MM.1S (cell line): ENCODE measurements around the gene PER1.

Experiments used
- DNase-seq: peaks from one replicate; pipeline ENCODE4 v3.0.0-alpha.2; 2015
- H2AFZ ChIP-seq: fragments of 300-600 bp; sonication (generic); 2 replicates; pipeline ENCODE4 v1.6.0; 2016; ENCODE audit warnings: antibody characterized with exemption, low read length
- H3F3A ChIP-seq: fragments of 300-600 bp; sonication (generic); 2 replicates; pipeline ENCODE4 v1.6.1; 2016; ENCODE audit warnings: mild to moderate bottlenecking, antibody characterized with exemption, low read length, moderate library complexity, mixed read lengths; ENCODE audit not compliant: insufficient read depth
- H3K27ac ChIP-seq: fragments of 300-600 bp; sonication (generic); 2 replicates; pipeline ENCODE4 v1.5.1; 2016; ENCODE audit warnings: mild to moderate bottlenecking, low read length
- H3K27me3 ChIP-seq: fragments of 300-600 bp; sonication (generic); replicated peaks from 2 replicates; pipeline ENCODE4 v1.6.0; 2016; ENCODE audit warnings: low read length; ENCODE audit not compliant: insufficient read depth
- H3K36me3 ChIP-seq: fragments of 300-600 bp; sonication (generic); replicated peaks from 2 replicates; pipeline ENCODE4 v1.6.1; 2016; ENCODE audit warnings: mild to moderate bottlenecking, low read length, mixed read lengths; ENCODE audit not compliant: insufficient read depth
- H3K4me1 ChIP-seq: fragments of 300-600 bp; sonication (generic); 2 replicates; pipeline ENCODE4 v1.6.1; 2016; ENCODE audit warnings: low read length, mixed read lengths
- H3K4me2 ChIP-seq: fragments of 300-600 bp; sonication (generic); 2 replicates; pipeline ENCODE4 v1.6.0; 2016; ENCODE audit warnings: low read depth, low read length
- H3K4me3 ChIP-seq: fragments of 300-600 bp; sonication (generic); 2 replicates; pipeline ENCODE4 v1.5.1; 2016; ENCODE audit warnings: low read length, mixed read lengths
- H3K79me2 ChIP-seq: fragments of 300-600 bp; sonication (generic); 2 replicates; pipeline ENCODE4 v1.6.1; 2016; ENCODE audit warnings: mixed run types, low read length, mixed read lengths
- H3K9ac ChIP-seq: fragments of 300-600 bp; sonication (generic); 2 replicates; pipeline ENCODE4 v1.6.1; 2016; ENCODE audit warnings: low read length, mixed read lengths
- H3K9me2 ChIP-seq: fragments of 300-600 bp; sonication (generic); replicated peaks from 2 replicates; pipeline ENCODE4 v1.6.1; 2016; ENCODE audit warnings: mild to moderate bottlenecking, low read length, mixed read lengths; ENCODE audit not compliant: insufficient read depth
- H3K9me3 ChIP-seq: fragments of 300-600 bp; sonication (generic); replicated peaks from 2 replicates; pipeline ENCODE4 v1.6.1; 2016; ENCODE audit warnings: mild to moderate bottlenecking, low read length, mixed read lengths; ENCODE audit not compliant: insufficient read depth
- H4K20me1 ChIP-seq: fragments of 300-600 bp; sonication (generic); 2 replicates; pipeline ENCODE4 v1.6.1; 2016; ENCODE audit warnings: mild to moderate bottlenecking, low read length, moderate library complexity, mixed read lengths; ENCODE audit not compliant: insufficient read depth
- EZH2 ChIP-seq: fragments of 300-600 bp; sonication (generic); optimal IDR thresholded peaks from 2 replicates; pipeline ENCODE3; 2017; ENCODE audit warnings: low read depth, mild to moderate bottlenecking, antibody characterized with exemption, low read length, mixed read lengths
- EZH2phosphoT487 ChIP-seq: fragments of 300-600 bp; sonication (generic); IDR thresholded peaks from 2 replicates; pipeline ENCODE4 v1.6.1; 2018; ENCODE audit warnings: antibody characterized with exemption, low read length
- TF ChIP-seq, protein P1 (sequence below): fragments of 300-600 bp; sonication (generic); IDR thresholded peaks from 2 replicates; pipeline ENCODE4 v1.5.1; 2016; ENCODE audit warnings: antibody characterized with exemption, low read length, mixed read lengths

The PER1 gene

GRCh38 chr17:8155996-8156245, 3.7 kb upstream of the PER1 start:
- peak overlapping the region; percentile 91 for H3K9ac ChIP-seq
- TF ChIP-seq, protein P1, sequence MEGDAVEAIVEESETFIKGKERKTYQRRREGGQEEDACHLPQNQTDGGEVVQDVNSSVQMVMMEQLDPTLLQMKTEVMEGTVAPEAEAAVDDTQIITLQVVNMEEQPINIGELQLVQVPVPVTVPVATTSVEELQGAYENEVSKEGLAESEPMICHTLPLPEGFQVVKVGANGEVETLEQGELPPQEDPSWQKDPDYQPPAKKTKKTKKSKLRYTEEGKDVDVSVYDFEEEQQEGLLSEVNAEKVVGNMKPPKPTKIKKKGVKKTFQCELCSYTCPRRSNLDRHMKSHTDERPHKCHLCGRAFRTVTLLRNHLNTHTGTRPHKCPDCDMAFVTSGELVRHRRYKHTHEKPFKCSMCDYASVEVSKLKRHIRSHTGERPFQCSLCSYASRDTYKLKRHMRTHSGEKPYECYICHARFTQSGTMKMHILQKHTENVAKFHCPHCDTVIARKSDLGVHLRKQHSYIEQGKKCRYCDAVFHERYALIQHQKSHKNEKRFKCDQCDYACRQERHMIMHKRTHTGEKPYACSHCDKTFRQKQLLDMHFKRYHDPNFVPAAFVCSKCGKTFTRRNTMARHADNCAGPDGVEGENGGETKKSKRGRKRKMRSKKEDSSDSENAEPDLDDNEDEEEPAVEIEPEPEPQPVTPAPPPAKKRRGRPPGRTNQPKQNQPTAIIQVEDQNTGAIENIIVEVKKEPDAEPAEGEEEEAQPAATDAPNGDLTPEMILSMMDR: no peak
- TF ChIP-seq EZH2 (no peak), EZH2phosphoT487 (no peak)
- peak overlapping the region; percentile 94 for H3K4me2 ChIP-seq
- H3K36me3 ChIP-seq: no peaks in the 10 kb centered on the region
- H3K4me3 ChIP-seq: peak overlapping the region; percentile 75
- no peaks in the 10 kb centered on the region for H4K20me1 ChIP-seq
- H3F3A ChIP-seq: peaks cover 26% of the 10 kb centered on the region
- H3K9me3 ChIP-seq: no peaks in the 10 kb centered on the region
- DNase-seq: no peak
- H3K27me3 ChIP-seq: no peaks in the 10 kb centered on the region
- peaks cover 24% of the 10 kb centered on the region for H3K79me2 ChIP-seq
- peak overlapping the region; percentile 77 for H3K27ac ChIP-seq
- no peaks in the 10 kb centered on the region for H3K9me2 ChIP-seq
- H2AFZ ChIP-seq: no peak overlapping the region
- peaks cover 14% of the 10 kb centered on the region for H3K4me1 ChIP-seq

DNA sequence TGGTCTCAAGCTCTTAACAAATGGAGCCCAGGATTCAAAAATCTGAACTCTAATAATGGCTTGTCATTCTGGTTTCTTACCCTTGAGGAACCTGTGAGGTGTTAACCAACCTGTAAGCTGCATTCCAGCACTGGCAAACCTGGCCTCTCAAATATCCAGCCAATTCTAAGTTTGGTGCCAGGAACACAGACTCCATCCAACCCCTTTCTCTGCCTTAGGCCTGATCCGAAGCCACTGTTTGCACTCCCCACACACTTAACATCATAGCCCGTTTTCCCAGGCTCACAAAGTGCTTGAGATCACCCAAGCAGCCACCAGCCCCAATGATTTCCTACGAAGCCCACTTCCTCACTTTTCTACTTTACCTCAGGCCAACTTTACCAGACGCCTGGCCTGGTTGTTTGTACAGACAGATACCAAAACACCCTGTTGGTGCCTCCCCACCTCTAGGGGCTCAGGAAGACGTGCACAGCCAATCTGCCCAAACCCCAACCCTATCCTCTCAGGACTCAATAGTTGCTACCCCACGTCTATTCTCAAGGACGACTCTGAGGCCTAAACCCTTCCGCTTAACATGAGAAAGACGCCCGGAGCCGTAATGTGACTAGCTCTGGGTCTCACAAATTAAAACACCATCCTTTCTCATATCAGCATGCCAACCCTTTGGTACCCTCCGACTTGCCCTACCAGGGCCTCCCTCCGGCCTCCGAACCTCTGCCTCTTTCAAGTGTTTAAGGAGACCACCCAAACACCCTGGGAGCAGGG, 3.2 kb upstream of the PER1 start:
- H3K9me3 ChIP-seq: no peaks in the 10 kb centered on the region
- peaks cover 26% of the 10 kb centered on the region for H3K79me2 ChIP-seq
- DNase-seq: no peak
- no peaks in the 10 kb centered on the region for H3K27me3 ChIP-seq
- H3K4me2 ChIP-seq: peak overlapping the region; percentile 94
- H3K4me1 ChIP-seq: peaks cover 19% of the 10 kb centered on the region
- H2AFZ ChIP-seq: no peak overlapping the region
- peak overlapping the region; percentile 77 for H3K27ac ChIP-seq
- peaks cover 26% of the 10 kb centered on the region for H3F3A ChIP-seq
- TF ChIP-seq EZH2phosphoT487 (no peak), EZH2 (no peak)
- TF ChIP-seq, protein P1: no peak
- H3K36me3 ChIP-seq: no peaks in the 10 kb centered on the region
- H3K9me2 ChIP-seq: no peaks in the 10 kb centered on the region
- peak overlapping the region; percentile 75 for H3K4me3 ChIP-seq
- H4K20me1 ChIP-seq: no peaks in the 10 kb centered on the region
- peak overlapping the region; percentile 91 for H3K9ac ChIP-seq

DNA sequence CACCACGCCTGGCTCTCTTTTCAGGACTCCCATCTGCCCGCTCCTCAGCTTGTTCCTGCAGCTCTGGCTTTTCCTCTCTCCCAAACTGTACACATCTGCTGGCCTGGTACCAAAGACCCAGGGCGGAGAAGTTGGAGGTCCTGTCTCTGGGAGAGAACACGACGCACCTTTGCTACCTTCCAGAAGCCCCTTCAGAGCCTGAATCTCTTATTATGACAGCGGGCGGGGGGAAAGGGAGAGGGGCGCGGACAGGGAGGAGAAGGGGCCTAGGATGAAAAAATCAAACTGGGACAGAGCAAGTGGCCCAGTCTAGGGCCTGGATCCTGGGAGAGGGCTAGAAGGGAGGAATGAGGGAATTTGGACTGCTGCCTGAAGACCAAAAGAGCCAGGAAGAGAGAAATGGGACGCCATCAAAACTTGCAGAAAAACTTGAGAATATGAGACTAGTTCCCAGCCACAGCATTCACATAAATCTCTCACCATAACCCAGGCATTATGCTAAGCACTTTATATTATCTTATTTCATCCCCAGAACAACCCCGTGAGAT, 2.5 kb upstream of the PER1 start:
- no peaks in the 10 kb centered on the region for H3K9me3 ChIP-seq
- H3K27me3 ChIP-seq: no peaks in the 10 kb centered on the region
- no peak overlapping the region for H2AFZ ChIP-seq
- no peak overlapping the region for H3K27ac ChIP-seq
- H3K36me3 ChIP-seq: no peaks in the 10 kb centered on the region
- peaks cover 21% of the 10 kb centered on the region for H3K4me1 ChIP-seq
- no peaks in the 10 kb centered on the region for H3K9me2 ChIP-seq
- H3F3A ChIP-seq: peaks cover 22% of the 10 kb centered on the region
- H3K79me2 ChIP-seq: peaks cover 31% of the 10 kb centered on the region
- DNase-seq: no peak
- no peaks in the 10 kb centered on the region for H4K20me1 ChIP-seq
- H3K4me2 ChIP-seq: 0 out of 2 replicates have a peak overlapping the region, but pooled peaks have one; percentile 94
- no peak overlapping the region for H3K9ac ChIP-seq
- TF ChIP-seq EZH2 (no peak), EZH2phosphoT487 (no peak)
- TF ChIP-seq, protein P1: no peak
- H3K4me3 ChIP-seq: no peak overlapping the region
